ENCODE measurements around the gene TMEM101. TPM values are rescaled to one million over a fixed set of nuclear protein-coding genes. Genes with fewer than 3 reads are reported as not detected.

TMEM101 gene
- total RNA-seq, 1 donor from 2014 or later, result 19.0 TPM

DNA sequence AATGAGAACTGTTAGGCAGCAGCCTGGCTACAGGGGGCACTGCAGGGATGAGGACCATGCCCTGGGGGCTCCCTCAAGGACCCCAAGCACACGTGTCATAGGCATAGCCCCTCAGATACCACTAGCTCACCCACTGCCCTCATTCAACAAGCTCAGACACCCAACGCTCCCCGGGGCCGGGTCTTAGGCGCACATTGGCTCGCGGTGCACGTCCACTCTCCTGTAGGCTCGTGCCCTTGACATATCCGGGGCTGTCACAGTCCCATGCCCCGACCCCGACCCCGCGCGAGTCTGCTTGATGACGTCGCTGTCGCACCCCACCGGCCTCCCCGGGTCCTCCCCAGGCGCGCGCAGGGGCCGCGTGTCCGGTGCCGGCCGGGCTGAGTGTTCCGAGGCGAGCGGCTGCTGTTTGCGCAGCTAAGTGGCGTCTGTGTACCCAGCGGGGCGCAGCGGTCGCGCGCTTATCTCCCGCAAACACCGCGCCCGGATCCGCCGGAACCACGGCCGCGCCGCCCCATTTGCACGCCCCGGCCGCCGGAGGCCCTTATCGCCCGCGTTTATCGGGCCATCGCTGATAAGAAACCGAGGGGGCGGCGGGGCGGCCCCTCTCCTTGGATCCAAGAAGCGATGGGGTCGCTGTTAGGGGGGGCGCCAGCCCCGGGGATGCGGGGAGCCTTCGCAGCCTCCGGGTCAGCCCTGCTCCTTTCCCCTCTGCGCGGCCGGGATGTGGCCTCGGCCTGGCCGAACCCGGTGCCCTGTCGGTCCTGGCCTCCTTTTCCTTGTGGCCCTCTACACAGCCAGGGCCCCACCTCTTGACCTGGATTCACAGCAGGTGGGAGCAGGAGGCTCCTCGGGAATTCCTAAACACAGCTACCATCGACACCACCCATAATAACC lies 31.0 kb downstream of the TMEM101 start:
- Mint-ChIP-seq H3K36me3 (ENCODE audit: low read depth) (no peaks in the 10 kb centered on the region), H3K9me3 (ENCODE audit: low read depth) (no peaks in the 10 kb centered on the region), H3K4me1 (ENCODE audit: low read depth) (no peaks in the 10 kb centered on the region), H3K4me3 (ENCODE audit: unreplicated experiment) (peak overlapping the region; percentile 33), H3K27me3 (ENCODE audit: low read depth) (peaks cover 40% of the 10 kb centered on the region), H3K27ac (ENCODE audit: unreplicated experiment) (no peak overlapping the region)
- peak; percentile 66 for TF ChIP-seq CTCF (IDR thresholded peaks at IDR 0.05)
- peak; percentile 92 for DNase-seq (ENCODE audit: low spot score)

DNA sequence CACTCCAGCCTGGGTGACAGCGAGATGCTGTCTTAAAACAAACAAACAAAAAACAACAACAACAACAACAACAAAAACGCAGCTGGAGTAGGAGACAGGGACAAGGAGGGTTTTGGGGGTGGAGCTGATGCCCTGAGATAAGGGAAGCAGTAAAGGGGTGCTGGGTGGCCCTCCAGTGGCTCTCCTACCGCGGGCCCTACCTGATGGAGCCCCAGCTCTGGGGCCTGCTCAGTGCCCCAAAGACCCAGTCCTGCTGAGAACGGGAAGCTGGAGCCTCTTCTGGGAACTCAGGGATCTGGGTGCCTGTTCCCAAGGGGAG lies 31.6 kb downstream of the TMEM101 start:
- peak; percentile 35 for DNase-seq (ENCODE audit: low spot score)
- peak overlapping the region; percentile 33 for H3K4me3 Mint-ChIP-seq (ENCODE audit: unreplicated experiment)
- H3K27me3 Mint-ChIP-seq (ENCODE audit: low read depth), result peaks cover 43% of the 10 kb centered on the region
- no peaks in the 10 kb centered on the region for H3K36me3 Mint-ChIP-seq (ENCODE audit: low read depth)
- H3K9me3 Mint-ChIP-seq (ENCODE audit: low read depth), result no peaks in the 10 kb centered on the region
- TF ChIP-seq CTCF (IDR thresholded peaks at IDR 0.05), result no peak
- H3K27ac Mint-ChIP-seq (ENCODE audit: unreplicated experiment), result no peak overlapping the region
- H3K4me1 Mint-ChIP-seq (ENCODE audit: low read depth), result no peaks in the 10 kb centered on the region

DNA sequence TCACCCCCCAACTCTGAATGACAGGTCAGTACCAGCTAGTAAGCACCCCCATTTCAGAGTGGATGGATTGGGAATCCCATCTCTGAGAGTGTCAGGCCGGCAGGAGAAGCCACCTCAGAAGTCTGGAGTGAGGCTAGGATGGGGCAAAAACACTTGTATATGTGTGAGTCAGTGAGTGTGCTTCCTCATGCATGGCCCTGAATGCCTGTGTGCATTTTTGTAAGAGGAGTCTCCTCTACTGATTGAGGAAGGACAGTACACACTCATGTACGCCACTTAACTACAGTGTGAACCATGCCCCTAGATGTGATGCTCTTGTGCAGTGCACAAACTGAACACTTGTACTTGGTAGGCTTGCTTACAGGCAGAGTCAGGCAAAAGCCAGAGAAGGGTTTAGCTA lies 32.6 kb downstream of the TMEM101 start:
- no peaks in the 10 kb centered on the region for H3K4me1 Mint-ChIP-seq (ENCODE audit: low read depth)
- peaks cover 45% of the 10 kb centered on the region for H3K27me3 Mint-ChIP-seq (ENCODE audit: low read depth)
- no peak overlapping the region for H3K4me3 Mint-ChIP-seq (ENCODE audit: unreplicated experiment)
- DNase-seq (ENCODE audit: low spot score), result peak; percentile 13
- H3K36me3 Mint-ChIP-seq (ENCODE audit: low read depth), result no peaks in the 10 kb centered on the region
- TF ChIP-seq CTCF (IDR thresholded peaks at IDR 0.05), result no peak
- no peak overlapping the region for H3K27ac Mint-ChIP-seq (ENCODE audit: unreplicated experiment)
- H3K9me3 Mint-ChIP-seq (ENCODE audit: low read depth), result no peaks in the 10 kb centered on the region

GRCh38 chr17:43979671-43980070 lies 35.1 kb downstream of the TMEM101 start:
- DNase-seq (ENCODE audit: low spot score), result no peak
- Mint-ChIP-seq H3K4me1 (ENCODE audit: low read depth) (no peaks in the 10 kb centered on the region), H3K27me3 (ENCODE audit: low read depth) (peaks cover 53% of the 10 kb centered on the region), H3K36me3 (ENCODE audit: low read depth) (no peaks in the 10 kb centered on the region), H3K27ac (ENCODE audit: unreplicated experiment) (no peak overlapping the region), H3K4me3 (ENCODE audit: unreplicated experiment) (no peak overlapping the region), H3K9me3 (ENCODE audit: low read depth) (no peaks in the 10 kb centered on the region)
- TF ChIP-seq CTCF (IDR thresholded peaks at IDR 0.05), result no peak

- peak; percentile 2 for DNase-seq (ENCODE audit: low spot score)
- Mint-ChIP-seq H3K36me3 (ENCODE audit: low read depth) (no peaks in the 10 kb centered on the region), H3K9me3 (ENCODE audit: low read depth) (no peaks in the 10 kb centered on the region), H3K27ac (ENCODE audit: unreplicated experiment) (no peak overlapping the region), H3K4me1 (ENCODE audit: low read depth) (no peaks in the 10 kb centered on the region), H3K4me3 (ENCODE audit: unreplicated experiment) (no peak overlapping the region), H3K27me3 (ENCODE audit: low read depth) (peaks cover 59% of the 10 kb centered on the region)
- TF ChIP-seq CTCF (IDR thresholded peaks at IDR 0.05), result no peak
Measured at GRCh38 chr17:43979011-43979410, 35.8 kb downstream of the TMEM101 start.

Data from chondrocyte (in vitro differentiated cells).